IPS DF 6.9 (cell line): ENCODE measurements around the gene CDC16.

Experiments
- DNase-seq: peaks from one replicate; pipeline ENCODE4 v3.0.0-alpha.2; 2013; ENCODE audit warnings: low read depth, low spot score
- H3K27ac ChIP-seq: one replicate; pipeline ENCODE4 v1.5.1; 2013; ENCODE audit warnings: low read length, control low read depth
- H3K27me3 ChIP-seq: 2 replicates; pipeline ENCODE4 v1.6.1; 2013; ENCODE audit warnings: mild to moderate bottlenecking, low read length; ENCODE audit not compliant: control insufficient read depth, insufficient read depth
- H3K36me3 ChIP-seq: 2 replicates; pipeline ENCODE4 v1.6.1; 2013; ENCODE audit warnings: low read length; ENCODE audit not compliant: control insufficient read depth, insufficient read depth
- H3K4me1 ChIP-seq: 2 replicates; pipeline ENCODE4 v1.6.1; 2013; ENCODE audit warnings: low read length; ENCODE audit not compliant: control insufficient read depth, insufficient read depth
- H3K4me3 ChIP-seq: 2 replicates; pipeline ENCODE4 v1.5.1; 2013; ENCODE audit warnings: mild to moderate bottlenecking, low read length
- H3K9me3 ChIP-seq: 2 replicates; pipeline ENCODE4 v1.6.1; 2013; ENCODE audit warnings: low read length, inconsistent platforms; ENCODE audit not compliant: control insufficient read depth, insufficient read depth
- WGBS: extraction: QIAGEN DNeasy Blood & Tissue Kit; methylation state at CpG from one replicate; pipeline ENCODE4 v1.1.7; 2013; ENCODE audit warnings: mixed read lengths, missing lambda C conversion rate; ENCODE audit not compliant: insufficient read length, insufficient coverage; 5-methylcytosine and 5-hydroxymethylcytosine counted together

CDC16 gene

DNA sequence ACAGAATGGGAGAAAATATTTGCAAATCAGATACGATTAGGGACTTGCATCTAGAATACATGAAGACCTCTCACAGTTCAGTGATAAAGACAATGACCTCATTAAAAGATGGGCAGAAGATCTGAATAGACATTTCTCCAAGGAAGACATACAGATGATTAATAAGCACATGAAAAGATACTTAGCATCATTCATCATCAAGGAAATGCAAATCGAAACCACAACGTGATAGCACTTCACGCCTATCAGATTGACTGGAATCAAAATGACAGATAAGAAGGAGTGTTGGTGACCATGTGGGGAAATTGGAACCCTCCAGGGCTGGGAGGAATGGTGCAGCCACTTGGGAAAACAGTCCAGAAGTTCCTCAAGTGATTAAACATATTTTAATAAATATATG is 29.8 kb upstream of the CDC16 start:
- Histone ChIP-seq H3K4me3 (no peak overlapping the region), H3K9me3 (no peaks in the 10 kb centered on the region; the same call in 1 of the 2 replicates), H3K27me3 (peaks cover 6% of the 10 kb centered on the region; the same call in 1 of the 2 replicates), H3K27ac (no peak overlapping the region), H3K36me3 (no peaks in the 10 kb centered on the region), H3K4me1 (peaks cover 2% of the 10 kb centered on the region; the same call in 1 of the 2 replicates)
- DNase-seq: no peak
- WGBS: no CpG with 5 or more reads among the region's 4 CpGs

DNA sequence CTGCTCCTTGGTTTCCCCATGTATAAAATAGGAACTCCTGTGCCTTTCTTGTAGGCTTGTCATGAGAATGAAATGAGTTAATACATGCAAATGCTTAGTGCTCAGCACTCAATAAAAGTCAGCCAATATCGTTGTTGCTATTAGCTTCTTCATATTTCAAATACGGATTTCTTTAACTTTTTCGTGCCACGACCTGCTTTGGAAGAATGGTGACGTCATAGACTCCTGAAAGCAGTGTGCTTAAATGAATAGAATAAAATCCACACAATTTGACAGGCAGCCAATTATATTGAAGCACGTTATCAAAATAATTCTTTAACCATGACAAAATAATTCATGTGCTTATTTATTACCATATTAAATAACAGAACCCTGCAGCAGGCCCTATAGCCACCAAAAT is 26.6 kb upstream of the CDC16 start:
- Histone ChIP-seq H3K9me3 (no peaks in the 10 kb centered on the region; the same call in 1 of the 2 replicates), H3K36me3 (no peaks in the 10 kb centered on the region), H3K4me3 (no peak overlapping the region), H3K27ac (no peak overlapping the region), H3K4me1 (peaks cover 2% of the 10 kb centered on the region; the same call in 1 of the 2 replicates), H3K27me3 (no peaks in the 10 kb centered on the region)
- WGBS: no CpG with 5 or more reads among the region's 6 CpGs
- DNase-seq: no peak

DNA sequence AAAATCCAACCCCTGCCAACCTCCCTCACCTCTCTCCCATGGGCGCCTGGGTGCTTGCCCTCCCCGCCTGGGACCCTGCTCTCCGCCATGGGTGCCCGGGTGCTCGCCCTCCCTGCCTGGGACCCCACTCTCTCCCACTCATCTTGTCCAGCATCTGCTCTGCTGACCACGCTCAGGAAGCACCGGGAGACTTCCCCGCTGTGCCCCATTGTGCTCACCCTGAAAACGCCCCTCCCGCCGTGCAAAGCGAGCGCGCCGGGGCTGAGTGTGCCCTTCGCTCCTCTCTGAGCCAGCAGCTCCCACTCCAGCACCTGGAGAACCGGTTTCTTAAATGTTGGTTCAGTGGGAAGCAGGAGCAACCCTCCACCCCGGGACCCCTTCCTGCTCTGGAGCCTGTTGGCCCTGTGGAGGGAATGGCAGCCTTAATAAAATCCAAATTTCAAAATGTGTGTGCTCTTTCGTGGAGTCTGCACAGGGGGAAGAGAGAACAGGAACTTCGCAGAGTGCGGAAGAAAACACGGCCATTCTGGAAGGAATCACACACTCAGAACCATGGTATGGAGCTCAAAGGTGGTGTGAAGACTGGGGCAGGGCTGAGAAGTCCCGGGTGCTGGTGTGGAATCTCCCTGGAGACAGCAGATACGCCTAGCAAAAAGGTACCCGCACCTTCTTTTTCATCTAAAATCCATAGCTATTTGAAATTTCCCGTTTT is 23.1 kb upstream of the CDC16 start:
- no CpG with 5 or more reads among the region's 26 CpGs for WGBS
- Histone ChIP-seq H3K36me3 (no peaks in the 10 kb centered on the region), H3K4me1 (peaks cover 2% of the 10 kb centered on the region; the same call in 1 of the 2 replicates), H3K27me3 (no peaks in the 10 kb centered on the region), H3K27ac (no peak overlapping the region), H3K9me3 (no peaks in the 10 kb centered on the region; the same call in 1 of the 2 replicates), H3K4me3 (no peak overlapping the region)
- DNase-seq: no peak

DNA sequence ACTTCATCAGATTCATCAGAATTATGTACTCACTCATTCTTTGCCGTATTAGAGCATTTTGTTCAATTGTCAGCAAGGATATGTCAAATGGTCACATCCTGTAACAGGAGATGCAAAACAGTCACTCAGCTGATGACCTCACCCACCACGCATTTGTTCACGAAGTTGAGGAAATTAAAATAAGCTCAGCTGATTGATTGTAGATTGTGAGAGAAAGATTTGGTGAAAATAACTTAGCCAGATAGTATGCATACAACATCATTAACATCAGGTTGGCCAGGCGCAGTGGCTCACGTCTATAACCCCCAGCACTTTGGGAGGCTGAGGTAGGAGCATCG is 22.6 kb upstream of the CDC16 start:
- Histone ChIP-seq H3K27me3 (no peaks in the 10 kb centered on the region), H3K36me3 (no peaks in the 10 kb centered on the region), H3K4me3 (no peak overlapping the region), H3K9me3 (no peaks in the 10 kb centered on the region; the same call in 1 of the 2 replicates), H3K27ac (no peak overlapping the region), H3K4me1 (peaks cover 2% of the 10 kb centered on the region; the same call in 1 of the 2 replicates)
- no CpG with 5 or more reads among the region's 6 CpGs for WGBS
- DNase-seq: no peak

DNA sequence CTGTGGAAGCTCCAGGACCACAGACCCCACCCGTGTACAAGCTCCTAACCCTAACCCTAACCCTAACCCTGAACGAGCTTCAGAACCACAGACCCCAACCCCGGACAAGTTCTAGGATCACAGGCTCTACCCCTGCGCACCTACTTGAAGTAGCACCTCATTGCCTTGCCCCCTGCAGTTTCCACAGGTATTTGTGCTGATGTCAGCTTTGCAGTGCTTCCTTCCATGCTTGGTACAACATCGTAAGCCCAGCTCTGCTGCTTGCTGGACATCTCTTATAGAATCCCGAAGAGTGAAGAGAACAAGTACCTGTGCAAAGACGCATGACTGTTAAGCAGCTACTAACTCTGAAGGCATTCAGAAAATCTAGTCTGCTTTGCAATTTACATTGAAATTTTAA is 20.7 kb upstream of the CDC16 start:
- peaks cover 2% of the 10 kb centered on the region; the same call in 1 of the 2 replicates for H3K4me1 ChIP-seq
- no peak overlapping the region for H3K27ac ChIP-seq
- WGBS: no CpG with 5 or more reads among the region's 7 CpGs
- H3K27me3 ChIP-seq: no peaks in the 10 kb centered on the region
- no peaks in the 10 kb centered on the region for H3K9me3 ChIP-seq
- H3K4me3 ChIP-seq: no peak overlapping the region
- no peak for DNase-seq
- no peaks in the 10 kb centered on the region for H3K36me3 ChIP-seq

DNA sequence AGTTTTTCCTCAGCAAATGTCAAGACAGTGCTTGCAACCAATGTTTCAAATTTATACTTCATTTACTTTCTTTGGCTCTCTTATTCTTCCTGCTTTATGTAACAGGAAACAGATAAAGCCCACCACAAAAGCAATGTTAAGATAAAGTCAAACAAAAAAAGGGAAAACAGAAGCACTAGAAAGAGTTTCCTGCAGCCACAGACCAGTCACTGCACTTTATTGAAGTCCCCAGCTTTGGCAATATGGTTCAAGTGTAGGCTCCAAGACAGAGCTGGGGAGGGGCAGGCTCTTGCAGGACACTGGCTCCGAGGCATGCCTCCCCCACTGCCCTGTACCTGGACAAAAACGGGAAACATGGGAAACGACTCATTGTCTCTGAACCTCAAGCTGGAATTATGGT is 15.3 kb upstream of the CDC16 start:
- no peaks in the 10 kb centered on the region for H3K9me3 ChIP-seq
- H3K4me3 ChIP-seq: no peak overlapping the region
- no peak overlapping the region for H3K27ac ChIP-seq
- no peaks in the 10 kb centered on the region for H3K4me1 ChIP-seq
- DNase-seq: no peak
- WGBS: no CpG with 5 or more reads among the region's 3 CpGs
- no peaks in the 10 kb centered on the region for H3K36me3 ChIP-seq
- no peaks in the 10 kb centered on the region for H3K27me3 ChIP-seq

DNA sequence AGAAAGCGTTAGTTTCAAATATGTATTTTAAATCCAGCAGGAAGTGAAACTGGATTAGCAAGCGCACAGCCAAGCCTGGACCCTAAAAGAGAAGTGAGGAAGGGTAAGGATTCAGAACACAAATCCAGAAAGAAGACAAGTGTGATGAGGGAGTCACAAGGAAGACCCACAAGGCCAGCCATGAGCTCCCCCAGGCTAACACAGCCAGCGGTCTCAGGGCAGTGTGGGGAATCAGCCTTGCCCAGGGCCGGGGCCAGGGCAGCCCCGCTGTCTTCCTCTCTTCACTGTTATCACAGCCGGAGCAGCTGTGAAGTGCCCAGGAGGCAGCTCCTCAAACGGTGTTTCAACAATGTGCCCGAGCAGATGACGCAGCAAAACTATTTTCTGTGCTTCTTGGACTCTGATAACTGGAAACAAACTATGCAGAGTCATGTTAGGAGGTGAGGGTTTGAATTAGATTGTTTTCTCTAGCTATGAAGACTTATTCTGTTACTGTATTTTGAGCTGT is 12.2 kb upstream of the CDC16 start:
- Histone ChIP-seq H3K9me3 (no peaks in the 10 kb centered on the region), H3K4me3 (no peak overlapping the region), H3K27me3 (no peaks in the 10 kb centered on the region), H3K27ac (no peak overlapping the region), H3K36me3 (no peaks in the 10 kb centered on the region), H3K4me1 (peaks cover 4% of the 10 kb centered on the region)
- no peak for DNase-seq
- no CpG with 5 or more reads among the region's 9 CpGs for WGBS

DNA sequence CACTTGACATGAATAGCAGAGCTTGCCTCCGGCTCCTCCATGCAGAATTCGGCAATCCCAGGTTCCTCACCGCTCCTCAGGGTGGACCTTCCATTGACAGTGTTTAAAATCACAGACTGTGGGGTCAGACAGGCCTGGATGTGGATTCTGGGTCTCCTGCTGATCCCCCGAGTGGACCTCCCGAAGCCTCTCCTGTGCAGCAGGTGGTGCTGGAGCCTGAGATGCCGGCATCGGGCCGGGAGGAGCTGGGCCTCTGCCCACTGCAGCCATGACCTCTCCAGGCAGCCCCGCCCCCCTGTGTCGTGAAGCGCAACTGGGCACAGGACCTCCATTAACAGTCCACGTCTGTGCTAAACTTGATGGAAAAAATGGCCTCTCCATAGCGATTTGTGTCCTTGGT is 10.5 kb upstream of the CDC16 start:
- no CpG with 5 or more reads among the region's 13 CpGs for WGBS
- no peaks in the 10 kb centered on the region for H3K27me3 ChIP-seq

DNA sequence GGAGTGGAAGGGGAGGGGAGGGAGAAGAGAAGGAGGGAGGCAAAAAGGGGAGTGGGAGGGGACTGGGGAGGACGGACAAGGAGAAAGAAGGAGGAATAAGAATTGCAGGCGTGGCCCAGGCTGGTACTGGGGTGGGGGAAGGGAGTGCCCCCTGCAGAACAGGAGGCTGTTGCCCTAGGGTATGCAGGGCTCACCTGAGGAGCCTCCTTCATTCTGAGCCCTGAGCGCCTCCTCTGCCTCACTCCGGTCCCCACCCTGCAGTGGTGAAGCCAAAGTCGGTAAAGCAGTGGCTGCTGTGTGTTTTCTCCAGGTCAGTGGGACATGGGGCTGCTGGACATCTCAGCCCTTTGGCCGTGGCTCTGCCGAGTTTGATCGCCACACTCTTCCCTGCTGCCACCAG is 9.1 kb upstream of the CDC16 start:
- Histone ChIP-seq H3K27me3 (no peaks in the 10 kb centered on the region), H3K27ac (no peak overlapping the region), H3K36me3 (no peaks in the 10 kb centered on the region), H3K4me3 (no peak overlapping the region), H3K4me1 (peaks cover 9% of the 10 kb centered on the region), H3K9me3 (no peaks in the 10 kb centered on the region)
- no CpG with 5 or more reads among the region's 8 CpGs for WGBS
- no peak for DNase-seq

More for the DNA sequence above, 10.5 kb upstream of the CDC16 start:
- Histone ChIP-seq H3K4me1 (peaks cover 8% of the 10 kb centered on the region), H3K4me3 (no peak overlapping the region), H3K36me3 (no peaks in the 10 kb centered on the region), H3K9me3 (no peaks in the 10 kb centered on the region), H3K27ac (no peak overlapping the region)
- no peak for DNase-seq

DNA sequence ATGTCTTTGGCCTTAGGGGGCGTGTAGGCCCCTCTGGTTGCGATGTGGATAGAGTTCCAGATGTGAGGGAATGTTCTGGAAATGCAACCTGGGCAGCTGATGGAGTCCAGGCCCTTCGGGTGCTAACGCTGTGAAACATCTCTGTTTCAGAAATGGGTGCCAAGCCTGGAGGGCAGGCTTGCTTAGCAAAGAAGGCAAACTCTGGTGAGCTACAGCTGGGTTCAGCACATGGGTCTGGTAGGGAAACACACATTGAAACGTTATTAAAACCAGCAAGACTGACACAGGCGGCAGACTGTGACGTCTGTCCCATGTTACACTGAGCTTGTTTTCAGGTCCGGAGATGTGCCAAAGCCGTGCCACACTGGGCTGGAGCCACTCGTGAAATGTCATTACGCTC is 8.6 kb upstream of the CDC16 start:
- H3K27ac ChIP-seq: no peak overlapping the region
- H3K36me3 ChIP-seq: no peaks in the 10 kb centered on the region
- no peak for DNase-seq
- no peaks in the 10 kb centered on the region for H3K27me3 ChIP-seq
- no peaks in the 10 kb centered on the region for H3K9me3 ChIP-seq
- no CpG with 5 or more reads among the region's 11 CpGs for WGBS
- H3K4me3 ChIP-seq: no peak overlapping the region
- H3K4me1 ChIP-seq: peaks cover 9% of the 10 kb centered on the region
